ENCODE measurements around the gene UBE4B.

GRCh38 chr1:10212476-10212875 is 179.7 kb downstream of the UBE4B start:
- no peak for TF ChIP-seq CTCF (IDR thresholded peaks at IDR 0.05; ENCODE audit: low read length)
- TF ChIP-seq EZH2 (optimal IDR thresholded peaks at IDR 0.05; ENCODE audit: low read depth, low read length): no peak
- no peak for TF ChIP-seq EZH2phosphoT487 (IDR thresholded peaks at IDR 0.05; ENCODE audit: low read length)

Data from MM.1S (cell line).